Measurements from ENCODE around the gene RNASEL. TPM values are rescaled to one million over a fixed set of nuclear protein-coding genes. Genes with fewer than 3 reads are reported as not detected.

Gene RNASEL
- total and polyA plus RNA-seq, 4 donors = 3.7 to 14.8 (median 9.0) TPM

DNA sequence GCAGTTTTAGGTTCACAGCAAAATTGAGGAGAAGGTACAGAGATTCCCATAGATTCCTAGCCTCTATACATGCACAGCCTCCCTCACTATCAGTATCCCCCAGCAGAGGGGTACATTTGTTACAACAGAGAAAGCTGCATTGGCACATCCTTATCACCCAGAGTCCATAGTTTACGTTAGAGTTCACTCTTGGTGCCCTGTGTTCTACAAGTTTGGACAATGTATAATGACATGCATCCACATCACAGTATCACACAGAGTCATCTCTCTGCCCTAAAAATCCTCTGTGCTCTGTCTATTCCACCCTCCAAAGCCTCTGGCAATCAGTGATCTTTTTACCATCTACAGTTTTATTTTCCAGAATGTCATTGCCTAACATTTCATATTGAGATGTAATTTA, 37.5 kb upstream of the RNASEL start:
- no peak overlapping the region for H3K4me3 ChIP-seq
- H3K27ac ChIP-seq (ENCODE audit: low read depth in 1 of 2, low read length in 1 of 2) = no peak overlapping the region
- WGBS, 2 donors = 74 to 82% methylated on average over 1 of the region's 1 CpG
- no peak for ATAC-seq (ENCODE audit: insufficient read depth, low FRiP score)
- no peak for DNase-seq
- H3K27me3 ChIP-seq (ENCODE audit: control insufficient read depth in 3 of 3, insufficient read depth in 3 of 3, low read length in 2 of 3) = no peaks in the 10 kb centered on the region
- H3K36me3 ChIP-seq (ENCODE audit: control insufficient read depth in 4 of 4, insufficient read depth in 4 of 4, low read length in 4 of 4) = no peaks in the 10 kb centered on the region
- TF ChIP-seq, protein P1, sequence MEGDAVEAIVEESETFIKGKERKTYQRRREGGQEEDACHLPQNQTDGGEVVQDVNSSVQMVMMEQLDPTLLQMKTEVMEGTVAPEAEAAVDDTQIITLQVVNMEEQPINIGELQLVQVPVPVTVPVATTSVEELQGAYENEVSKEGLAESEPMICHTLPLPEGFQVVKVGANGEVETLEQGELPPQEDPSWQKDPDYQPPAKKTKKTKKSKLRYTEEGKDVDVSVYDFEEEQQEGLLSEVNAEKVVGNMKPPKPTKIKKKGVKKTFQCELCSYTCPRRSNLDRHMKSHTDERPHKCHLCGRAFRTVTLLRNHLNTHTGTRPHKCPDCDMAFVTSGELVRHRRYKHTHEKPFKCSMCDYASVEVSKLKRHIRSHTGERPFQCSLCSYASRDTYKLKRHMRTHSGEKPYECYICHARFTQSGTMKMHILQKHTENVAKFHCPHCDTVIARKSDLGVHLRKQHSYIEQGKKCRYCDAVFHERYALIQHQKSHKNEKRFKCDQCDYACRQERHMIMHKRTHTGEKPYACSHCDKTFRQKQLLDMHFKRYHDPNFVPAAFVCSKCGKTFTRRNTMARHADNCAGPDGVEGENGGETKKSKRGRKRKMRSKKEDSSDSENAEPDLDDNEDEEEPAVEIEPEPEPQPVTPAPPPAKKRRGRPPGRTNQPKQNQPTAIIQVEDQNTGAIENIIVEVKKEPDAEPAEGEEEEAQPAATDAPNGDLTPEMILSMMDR (IDR thresholded peaks at IDR 0.05; ENCODE audit: control extremely low read depth, extremely low read depth) = no peak
- H3K4me1 ChIP-seq (ENCODE audit: control insufficient read depth in 5 of 5, insufficient read depth in 5 of 5, low read length in 5 of 5) = peaks cover 0 to 6% (median 2%) of the 10 kb centered on the region in 5 donors
- no peak overlapping the region for H3K9ac ChIP-seq (ENCODE audit: insufficient read depth in 1 of 2, low read length in 2 of 2)
- H3K9me3 ChIP-seq (ENCODE audit: control insufficient read depth in 4 of 4, insufficient read depth in 3 of 4, low read length in 3 of 4) = peaks cover 0 to 1% (median 0%) of the 10 kb centered on the region in 4 donors

DNA sequence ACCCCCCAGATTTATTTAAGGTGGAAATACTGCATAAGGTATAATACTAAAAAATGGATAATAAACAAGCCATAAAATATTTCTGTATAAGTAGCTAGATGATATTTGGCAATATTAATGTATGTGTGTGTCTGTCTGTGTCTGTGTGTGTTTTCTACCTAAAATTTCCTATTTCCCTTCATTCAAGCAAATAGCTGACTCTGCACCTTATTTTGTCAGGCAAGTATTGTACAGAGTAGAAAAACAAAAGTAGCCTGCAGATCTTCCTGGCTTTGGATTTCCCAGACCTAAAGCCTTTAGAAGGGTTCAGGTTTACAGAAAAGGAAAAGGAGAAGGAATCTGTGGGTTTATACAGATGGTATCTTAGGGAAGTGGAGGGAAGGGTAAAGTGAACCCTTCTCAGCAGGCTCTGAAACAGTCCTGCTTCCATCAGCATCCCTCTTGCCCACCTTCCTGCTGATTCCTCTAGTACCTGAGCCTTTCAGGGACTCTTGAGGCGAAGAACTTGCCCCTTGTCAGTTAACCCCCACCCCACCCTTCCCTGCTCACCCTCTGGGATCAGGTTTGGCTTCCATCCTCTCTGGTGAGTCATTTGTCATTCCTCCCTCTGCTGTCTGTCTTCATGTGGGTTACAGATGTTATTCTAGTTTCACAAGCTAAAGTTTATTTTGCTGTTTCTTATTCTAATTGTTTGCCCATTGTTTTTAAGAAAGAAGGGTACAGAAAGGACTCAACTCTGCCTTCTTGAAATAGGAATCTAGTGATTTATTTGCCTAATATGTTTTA, 36.9 kb upstream of the RNASEL start:
- no peaks in the 10 kb centered on the region for H3K27me3 ChIP-seq (ENCODE audit: control insufficient read depth in 3 of 3, insufficient read depth in 3 of 3, low read length in 2 of 3)
- no peaks in the 10 kb centered on the region for H3K36me3 ChIP-seq (ENCODE audit: control insufficient read depth in 4 of 4, insufficient read depth in 4 of 4, low read length in 4 of 4)
- no peak overlapping the region for H3K9ac ChIP-seq (ENCODE audit: insufficient read depth in 1 of 2, low read length in 2 of 2)
- no peak overlapping the region for H3K27ac ChIP-seq (ENCODE audit: low read depth in 1 of 2, low read length in 1 of 2)
- H3K4me3 ChIP-seq = no peak overlapping the region
- whole genome bisulfite sequencing, 2 donors = 71 to 75% methylated on average over 1 of the region's 1 CpG
- TF ChIP-seq, protein P1 (IDR thresholded peaks at IDR 0.05; ENCODE audit: control extremely low read depth, extremely low read depth) = no peak
- DNase-seq (no peak), ATAC-seq (ENCODE audit: insufficient read depth, low FRiP score) (no peak)
- peaks cover 0 to 1% (median 0%) of the 10 kb centered on the region in 4 donors for H3K9me3 ChIP-seq (ENCODE audit: control insufficient read depth in 4 of 4, insufficient read depth in 3 of 4, low read length in 3 of 4)
- H3K4me1 ChIP-seq (ENCODE audit: control insufficient read depth in 5 of 5, insufficient read depth in 5 of 5, low read length in 5 of 5) = peaks cover 0 to 6% (median 2%) of the 10 kb centered on the region in 5 donors

DNA sequence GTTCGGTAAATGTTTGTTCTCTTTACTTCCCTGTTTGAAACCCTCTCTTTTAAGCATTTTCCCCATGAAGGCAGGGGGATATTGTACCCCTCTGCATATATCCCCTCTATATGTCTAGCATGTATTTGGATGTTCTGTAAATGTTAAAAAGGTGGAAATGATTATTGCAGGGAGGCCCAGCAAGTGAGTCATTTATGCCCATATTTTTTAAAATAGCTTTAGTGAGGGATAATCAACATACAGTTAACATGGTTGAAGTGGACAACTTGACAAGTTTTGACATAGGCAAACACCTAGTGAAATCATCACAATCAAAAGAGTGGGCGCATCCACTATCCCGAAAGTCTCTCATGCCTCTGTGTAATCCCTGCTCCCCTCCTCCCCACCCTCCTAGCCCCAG, 36.0 kb upstream of the RNASEL start:
- Histone ChIP-seq H3K9me3 (ENCODE audit: control insufficient read depth in 4 of 4, insufficient read depth in 3 of 4, low read length in 3 of 4) (no peaks in the 10 kb centered on the region), H3K4me3 (no peak overlapping the region), H3K4me1 (ENCODE audit: control insufficient read depth in 5 of 5, insufficient read depth in 5 of 5, low read length in 5 of 5) (peaks cover 0 to 6% (median 0%) of the 10 kb centered on the region in 5 donors), H3K27ac (ENCODE audit: low read depth in 1 of 2, low read length in 1 of 2) (no peak overlapping the region), H3K36me3 (ENCODE audit: control insufficient read depth in 4 of 4, insufficient read depth in 4 of 4, low read length in 4 of 4) (no peaks in the 10 kb centered on the region), H3K27me3 (ENCODE audit: control insufficient read depth in 3 of 3, insufficient read depth in 3 of 3, low read length in 2 of 3) (no peaks in the 10 kb centered on the region), H3K9ac (ENCODE audit: insufficient read depth in 1 of 2, low read length in 2 of 2) (no peak overlapping the region)
- WGBS, 2 donors = 77 to 80% methylated on average over 3 of the region's 3 CpGs
- TF ChIP-seq, protein P1 (IDR thresholded peaks at IDR 0.05; ENCODE audit: control extremely low read depth, extremely low read depth) = no peak
- ATAC-seq (ENCODE audit: insufficient read depth, low FRiP score) (no peak), DNase-seq (no peak)

Data from lung (tissue), 12 donors.